Loucy (cell line): ENCODE results near the gene IGSF3.
"Not testable (repeated sequence)": the region's sequence is repeated elsewhere in the genome, so short reads cannot be mapped to it uniquely, and the experiment has no call there.

Source experiments
- H2AFZ ChIP-seq: fragments of 200-600 bp; sonication (generic); 2 replicates; pipeline ENCODE4 v1.6.0; 2016; ENCODE audit warnings: antibody characterized with exemption, mild to moderate bottlenecking, low read length, moderate library complexity
- H3F3A ChIP-seq: fragments of 200-600 bp; 2 replicates; pipeline ENCODE4 v1.6.0; 2016; ENCODE audit warnings: antibody characterized with exemption, low read depth, mild to moderate bottlenecking
- H3K27me3 ChIP-seq: fragments of 200-600 bp; sonication (generic); 2 replicates; pipeline ENCODE4 v1.6.1; 2014; ENCODE audit warnings: low read length, mild to moderate bottlenecking; ENCODE audit not compliant: insufficient read depth, poor library complexity, severe bottlenecking
- H3K36me3 ChIP-seq: fragments of 200-600 bp; sonication (generic); 2 replicates; pipeline ENCODE4 v1.6.1; 2016; ENCODE audit warnings: low read length; ENCODE audit not compliant: insufficient read depth
- H3K4me1 ChIP-seq: fragments of 200-600 bp; sonication (generic); 2 replicates; pipeline ENCODE4 v1.5.1; 2014; ENCODE audit warnings: low read length, mild to moderate bottlenecking; ENCODE audit not compliant: insufficient read depth, poor library complexity, severe bottlenecking
- H3K4me2 ChIP-seq: fragments of 200-600 bp; sonication (generic); 2 replicates; pipeline ENCODE4 v1.6.0; 2014; ENCODE audit warnings: antibody characterized with exemption, low read length, low read depth, mild to moderate bottlenecking; ENCODE audit not compliant: poor library complexity, severe bottlenecking
- H3K4me3 ChIP-seq: fragments of 200-600 bp; sonication (generic); 2 replicates; pipeline ENCODE4 v1.5.1; 2014; ENCODE audit warnings: low read length, mild to moderate bottlenecking, mixed read lengths; ENCODE audit not compliant: poor library complexity, severe bottlenecking
- H3K79me2 ChIP-seq: fragments of 200-600 bp; sonication (generic); 2 replicates; pipeline ENCODE4 v1.6.1; 2014; ENCODE audit warnings: low read length; ENCODE audit not compliant: insufficient read depth
- H3K9ac ChIP-seq: fragments of 200-600 bp; sonication (generic); 2 replicates; pipeline ENCODE4 v1.6.0; 2014; ENCODE audit warnings: mild to moderate bottlenecking, low read depth, low read length, moderate library complexity; ENCODE audit not compliant: poor library complexity, severe bottlenecking
- H3K9me2 ChIP-seq: fragments of 200-600 bp; sonication (generic); replicated peaks from 2 replicates; pipeline ENCODE4 v1.6.1; 2016; ENCODE audit warnings: low read depth, low read length, mixed read lengths
- H3K9me3 ChIP-seq: fragments of 200-600 bp; sonication (generic); 2 replicates; pipeline ENCODE4 v1.6.1; 2014; ENCODE audit warnings: mild to moderate bottlenecking, antibody characterized with exemption, low read length, low read depth; ENCODE audit not compliant: insufficient read depth
- H4K20me1 ChIP-seq: fragments of 200-600 bp; sonication (generic); 2 replicates; pipeline ENCODE4 v1.6.0; 2014; ENCODE audit warnings: antibody characterized with exemption, low read length, mild to moderate bottlenecking; ENCODE audit not compliant: insufficient read depth, poor library complexity, severe bottlenecking
- EZH2phosphoT487 ChIP-seq: fragments of 200-600 bp; IDR thresholded peaks from 2 replicates; pipeline ENCODE4 v1.6.1; 2018; ENCODE audit warnings: antibody characterized with exemption, mild to moderate bottlenecking, moderate library complexity, borderline replicate concordance
- TF ChIP-seq, protein P1 (sequence below): fragments of 200-600 bp; sonication (generic); conservative IDR thresholded peaks from 2 replicates; pipeline ENCODE4 v1.5.1; 2014; ENCODE audit warnings: mild to moderate bottlenecking, antibody characterized with exemption, low read length

Gene IGSF3

GRCh38 chr1:116607463-116607862, 60.1 kb downstream of the IGSF3 start:
- not testable (repeated sequence) for H3K36me3 ChIP-seq

DNA sequence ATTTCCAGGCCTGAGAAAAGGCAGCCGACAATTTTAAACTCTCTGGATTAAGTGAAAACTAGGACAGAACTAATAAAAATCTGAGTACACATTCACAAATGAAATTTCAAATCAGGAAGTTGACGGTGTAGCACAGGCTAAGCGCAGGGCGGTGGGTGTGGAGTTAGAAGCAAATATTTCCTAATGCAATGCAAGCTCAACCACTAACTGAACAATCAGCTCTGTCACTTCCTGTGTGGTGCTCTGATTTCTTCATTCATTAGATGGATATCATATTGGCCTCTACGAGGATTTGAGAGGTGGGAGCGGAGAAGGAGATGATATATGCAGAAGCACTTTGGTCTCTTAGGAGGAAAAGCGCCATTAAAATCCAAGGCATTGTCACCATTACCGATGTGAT, 61.5 kb downstream of the IGSF3 start:
- not testable (repeated sequence) for H3K27me3 ChIP-seq, H3K4me3 ChIP-seq, H3K36me3 ChIP-seq, H2AFZ ChIP-seq, H4K20me1 ChIP-seq, H3F3A ChIP-seq, H3K79me2 ChIP-seq, H3K4me1 ChIP-seq, H3K4me2 ChIP-seq, H3K9me3 ChIP-seq, H3K9me2 ChIP-seq, H3K9ac ChIP-seq

More at GRCh38 chr1:116607463-116607862, 60.1 kb downstream of the IGSF3 start:
- H3K9me2 ChIP-seq, H3K4me1 ChIP-seq, H3K9ac ChIP-seq, H4K20me1 ChIP-seq, H3K27me3 ChIP-seq, H3K4me2 ChIP-seq, H3K4me3 ChIP-seq, H3K79me2 ChIP-seq, H3F3A ChIP-seq, H3K9me3 ChIP-seq, H2AFZ ChIP-seq: not testable (repeated sequence)

- H4K20me1 ChIP-seq: no peaks in the 10 kb centered on the region
- H3K4me2 ChIP-seq: no peak overlapping the region
- no peaks in the 10 kb centered on the region for H3F3A ChIP-seq
- H3K9me3 ChIP-seq: no peaks in the 10 kb centered on the region
- H3K9ac ChIP-seq: no peak overlapping the region
- no peaks in the 10 kb centered on the region for H3K79me2 ChIP-seq
- no peaks in the 10 kb centered on the region for H3K36me3 ChIP-seq
- H3K4me3 ChIP-seq: no peak overlapping the region
- TF ChIP-seq, protein P1, sequence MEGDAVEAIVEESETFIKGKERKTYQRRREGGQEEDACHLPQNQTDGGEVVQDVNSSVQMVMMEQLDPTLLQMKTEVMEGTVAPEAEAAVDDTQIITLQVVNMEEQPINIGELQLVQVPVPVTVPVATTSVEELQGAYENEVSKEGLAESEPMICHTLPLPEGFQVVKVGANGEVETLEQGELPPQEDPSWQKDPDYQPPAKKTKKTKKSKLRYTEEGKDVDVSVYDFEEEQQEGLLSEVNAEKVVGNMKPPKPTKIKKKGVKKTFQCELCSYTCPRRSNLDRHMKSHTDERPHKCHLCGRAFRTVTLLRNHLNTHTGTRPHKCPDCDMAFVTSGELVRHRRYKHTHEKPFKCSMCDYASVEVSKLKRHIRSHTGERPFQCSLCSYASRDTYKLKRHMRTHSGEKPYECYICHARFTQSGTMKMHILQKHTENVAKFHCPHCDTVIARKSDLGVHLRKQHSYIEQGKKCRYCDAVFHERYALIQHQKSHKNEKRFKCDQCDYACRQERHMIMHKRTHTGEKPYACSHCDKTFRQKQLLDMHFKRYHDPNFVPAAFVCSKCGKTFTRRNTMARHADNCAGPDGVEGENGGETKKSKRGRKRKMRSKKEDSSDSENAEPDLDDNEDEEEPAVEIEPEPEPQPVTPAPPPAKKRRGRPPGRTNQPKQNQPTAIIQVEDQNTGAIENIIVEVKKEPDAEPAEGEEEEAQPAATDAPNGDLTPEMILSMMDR: no peak
- no peak for TF ChIP-seq EZH2phosphoT487
- no peak overlapping the region for H2AFZ ChIP-seq
- peaks cover 9% of the 10 kb centered on the region for H3K4me1 ChIP-seq
- H3K9me2 ChIP-seq: no peaks in the 10 kb centered on the region
- no peaks in the 10 kb centered on the region for H3K27me3 ChIP-seq
Observed at GRCh38 chr1:116605315-116605714, 62.2 kb downstream of the IGSF3 start.

DNA sequence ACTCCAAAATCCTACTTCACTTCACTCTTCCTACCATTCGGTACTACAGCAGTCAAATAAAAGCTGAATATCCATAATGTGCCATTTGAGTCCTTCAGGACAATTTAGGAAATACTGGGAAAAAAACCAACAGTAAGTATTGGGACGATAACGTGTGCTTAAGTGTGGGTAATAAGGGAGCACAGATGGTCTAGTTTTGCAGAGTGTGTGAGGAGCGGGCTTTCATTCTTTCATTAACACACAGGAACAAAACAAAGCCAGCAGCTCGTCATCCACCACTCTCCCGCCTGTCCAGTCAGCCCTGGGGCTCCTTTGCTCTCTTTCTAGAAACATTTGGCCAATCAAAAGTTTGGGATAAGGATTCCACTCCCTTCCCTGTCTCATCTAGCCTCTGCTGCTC, 63.1 kb downstream of the IGSF3 start:
- H4K20me1 ChIP-seq, H3K4me2 ChIP-seq: not testable (repeated sequence)

DNA sequence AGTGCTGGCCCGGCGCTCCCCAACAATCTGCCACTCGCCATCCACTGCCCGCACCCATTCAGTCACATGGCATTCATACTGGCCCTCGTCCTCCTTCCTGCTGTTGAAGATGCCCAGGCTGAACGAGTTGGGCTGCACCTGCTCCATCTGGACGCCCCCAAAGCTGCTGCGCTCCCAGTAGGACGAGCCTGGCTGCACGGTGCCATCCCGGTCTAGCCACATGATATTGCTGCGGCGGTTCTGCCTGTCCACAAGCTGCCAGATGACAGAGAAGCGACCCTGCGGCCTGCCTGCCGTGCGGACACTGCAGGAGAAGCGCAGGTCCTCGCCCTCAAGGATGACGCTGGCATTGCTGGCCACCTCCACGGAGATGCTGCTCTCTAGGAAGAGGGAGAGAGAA, 63.9 kb downstream of the IGSF3 start:
- not testable (repeated sequence) for H3K4me1 ChIP-seq

More for the DNA sequence above, 63.1 kb downstream of the IGSF3 start:
- not testable (repeated sequence) for H2AFZ ChIP-seq, H3K36me3 ChIP-seq, H3K9me2 ChIP-seq, H3K9ac ChIP-seq, H3K27me3 ChIP-seq, H3K79me2 ChIP-seq, H3K9me3 ChIP-seq, H3K4me1 ChIP-seq, H3K4me3 ChIP-seq, H3F3A ChIP-seq

GRCh38 chr1:116599369-116599768, 68.2 kb downstream of the IGSF3 start:
- H3K4me1 ChIP-seq, H2AFZ ChIP-seq, H3K79me2 ChIP-seq, H3K4me2 ChIP-seq, H3K9ac ChIP-seq, H3K9me2 ChIP-seq, H3F3A ChIP-seq, H3K27me3 ChIP-seq, H3K36me3 ChIP-seq, H3K4me3 ChIP-seq, H4K20me1 ChIP-seq, H3K9me3 ChIP-seq: not testable (repeated sequence)

More for the DNA sequence above, 63.9 kb downstream of the IGSF3 start:
- not testable (repeated sequence) for H3K4me2 ChIP-seq, H3K9me3 ChIP-seq, H2AFZ ChIP-seq, H3K36me3 ChIP-seq, H3K9me2 ChIP-seq, H4K20me1 ChIP-seq, H3K27me3 ChIP-seq, H3K9ac ChIP-seq, H3K4me3 ChIP-seq, H3F3A ChIP-seq, H3K79me2 ChIP-seq

- not testable (repeated sequence) for H3K4me1 ChIP-seq, H3K9me3 ChIP-seq, H3K9ac ChIP-seq, H3K27me3 ChIP-seq, H3K79me2 ChIP-seq, H3F3A ChIP-seq, H3K9me2 ChIP-seq, H3K36me3 ChIP-seq, H3K4me2 ChIP-seq, H2AFZ ChIP-seq, H3K4me3 ChIP-seq, H4K20me1 ChIP-seq
Observed at GRCh38 chr1:116598420-116599036, 69.0 kb downstream of the IGSF3 start.
